HT1080 (cell line): ENCODE results near the gene BCL7B. TPM values are rescaled to one million over a fixed set of nuclear protein-coding genes. Genes with fewer than 3 reads are reported as not detected.
"Not testable (repeated sequence)": the region's sequence is repeated elsewhere in the genome, so short reads cannot be mapped to it uniquely, and the experiment has no call there.

Experiments used
- DNase-seq: peaks from one replicate; pipeline ENCODE4 v3.0.0-alpha.2; 2015; ENCODE audit warnings: low read depth
- total RNA-seq: library from RNA; depleted of rRNA; stranded (reverse); fragments of >200 nt; shearing (Covaris generic); gene quantifications from 2 replicates; pipeline ENCODE4 v1.2.3, GENCODE V29; 2014

BCL7B gene
- total RNA-seq, 1 experiment from 2014 or later: 40.9 TPM

DNA sequence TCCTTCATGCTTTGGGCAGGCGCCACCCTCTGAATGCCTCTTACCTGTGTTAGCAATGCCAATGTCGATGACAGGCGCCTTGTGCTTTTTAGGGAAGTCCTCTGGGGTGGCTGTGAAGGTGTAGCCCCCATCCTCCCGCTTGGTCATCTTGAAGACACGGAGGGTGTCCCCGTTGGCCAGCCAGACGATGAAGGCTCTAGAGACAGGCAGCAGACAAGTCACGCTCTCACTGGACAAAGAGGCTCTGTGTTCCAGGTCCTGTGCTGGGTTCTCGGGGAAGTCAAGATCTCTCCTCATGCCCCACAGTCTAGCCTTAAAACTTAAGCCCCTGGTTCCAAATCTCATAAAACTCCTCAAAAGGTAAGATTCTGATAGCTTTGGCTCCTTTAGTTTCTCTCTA lies 15.8 kb upstream of the BCL7B start:
- DNase-seq: no peak

DNA sequence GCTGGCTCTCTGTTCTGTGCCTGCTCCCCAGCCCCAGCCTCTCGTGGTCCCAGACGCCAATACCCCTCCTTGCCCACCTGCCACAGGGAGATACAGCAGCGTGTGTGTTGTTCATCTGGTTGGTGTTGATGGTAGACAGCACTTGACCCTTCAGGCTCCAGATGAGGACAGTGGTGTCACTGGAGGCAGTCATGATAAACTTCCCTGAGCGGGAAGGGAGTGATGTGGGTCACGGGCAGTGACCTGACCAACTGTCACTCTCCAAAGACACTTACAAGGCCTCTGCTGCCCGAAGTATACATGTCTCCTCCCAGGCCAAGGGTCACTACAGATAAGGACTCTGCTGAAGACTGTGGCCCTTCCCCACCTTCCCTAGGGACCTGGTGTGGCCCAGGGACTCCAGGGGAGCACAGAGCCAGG lies 15.3 kb upstream of the BCL7B start:
- DNase-seq: no peak

DNA sequence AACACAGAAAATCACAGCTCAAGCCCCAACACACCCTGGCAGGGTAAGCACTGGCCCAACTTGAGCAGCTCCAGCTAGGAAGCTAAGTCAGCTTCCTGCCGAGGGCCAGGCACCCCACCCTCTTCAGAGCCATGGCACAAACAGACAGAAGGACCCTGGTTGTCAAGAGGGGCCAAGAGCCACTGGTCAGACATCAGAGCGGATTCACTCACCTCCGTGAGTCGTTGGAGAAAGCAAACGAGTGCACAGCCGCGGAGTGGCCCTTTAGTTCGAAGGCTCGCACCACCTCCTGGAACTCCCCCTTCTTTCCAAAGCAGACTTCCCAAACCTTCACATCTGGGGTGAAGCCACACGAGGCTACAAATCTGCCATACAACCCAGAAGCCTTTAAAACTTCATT lies 13.5 kb upstream of the BCL7B start:
- DNase-seq: no peak

DNA sequence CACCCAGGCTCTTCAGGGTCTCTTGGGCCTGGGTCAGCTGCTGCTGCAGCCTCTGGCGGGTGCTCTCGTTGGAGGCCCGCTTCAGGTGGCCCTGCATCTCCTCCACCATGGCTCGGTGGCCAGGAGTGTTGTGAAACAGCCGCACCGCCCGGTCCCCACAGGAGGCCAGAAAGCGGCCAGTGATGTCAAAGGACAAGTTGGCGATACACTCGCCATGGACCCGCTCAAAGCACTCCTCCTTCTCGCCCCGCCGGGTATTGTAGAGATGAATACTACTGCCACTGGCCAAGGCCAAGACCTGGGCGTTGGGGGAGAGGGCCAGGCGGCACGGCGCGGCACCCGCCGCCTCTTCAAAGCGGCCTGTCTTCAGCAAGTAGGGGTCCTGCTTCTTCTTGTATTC lies 13.0 kb upstream of the BCL7B start:
- no peak for DNase-seq

DNA sequence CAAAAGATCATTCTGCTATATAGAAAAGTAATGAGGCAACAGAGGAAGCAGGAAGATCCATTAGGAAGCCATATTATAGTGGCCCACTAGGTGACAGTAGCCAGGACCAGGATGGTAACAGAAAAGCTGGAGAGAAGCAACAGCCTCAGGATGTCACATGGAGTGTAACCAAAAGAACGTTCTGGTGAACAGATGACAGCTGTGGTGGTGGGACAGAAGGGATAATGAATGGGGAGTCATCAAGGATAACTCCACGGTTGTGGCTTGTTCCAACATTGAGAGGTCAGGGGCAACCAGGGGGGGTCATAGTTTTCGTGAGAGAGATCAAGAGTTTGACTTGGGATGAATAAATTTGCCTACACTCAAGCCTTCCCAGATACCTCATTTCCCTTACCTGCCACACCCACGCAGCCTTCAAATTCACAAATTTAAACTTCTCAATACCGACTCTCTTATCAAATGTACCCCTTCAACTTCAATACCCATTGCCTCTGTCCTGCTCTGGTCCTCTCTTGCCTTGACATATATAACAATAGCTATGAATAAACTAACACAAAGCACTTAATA lies 11.6 kb upstream of the BCL7B start:
- DNase-seq: no peak

DNA sequence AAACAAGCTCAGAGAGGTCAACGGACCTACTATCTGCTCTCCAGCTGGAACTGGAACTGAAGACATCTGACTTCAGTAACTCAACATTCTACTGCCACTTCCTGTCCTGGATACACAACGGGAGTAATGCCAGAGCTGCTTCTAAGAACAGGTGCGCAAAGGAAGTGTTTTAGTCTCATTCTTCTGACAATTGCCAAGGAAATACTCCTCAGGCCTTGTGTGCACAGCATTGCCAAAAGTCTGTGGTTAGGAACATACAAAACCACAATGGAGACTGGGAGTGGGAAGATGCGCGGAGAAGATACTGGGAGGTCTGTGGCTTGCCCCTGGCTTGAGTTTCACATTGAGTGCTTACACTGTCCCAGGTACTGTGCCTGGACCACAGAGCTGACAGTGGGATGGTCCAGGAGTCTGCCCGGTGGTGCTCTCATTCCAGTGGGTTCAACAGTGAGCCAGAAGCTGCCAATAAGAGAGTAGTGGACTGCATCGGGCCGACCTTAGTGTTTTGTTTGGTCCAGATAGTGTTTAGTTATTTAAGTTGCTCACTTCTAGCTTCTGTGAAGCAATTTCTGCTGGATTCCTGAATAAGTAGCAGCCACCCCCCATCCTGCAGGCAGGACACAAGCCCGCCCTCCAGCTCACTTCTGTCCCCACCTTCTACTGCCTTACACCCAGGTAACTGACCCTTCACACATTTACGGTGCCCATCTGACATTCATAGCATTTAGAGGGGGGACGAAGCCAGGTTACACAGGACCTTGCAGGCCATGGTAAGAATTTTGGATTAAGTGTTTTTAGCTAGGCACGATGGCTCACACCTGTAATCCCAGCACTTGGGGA lies 10.6 kb upstream of the BCL7B start:
- peak; percentile 23 for DNase-seq

DNA sequence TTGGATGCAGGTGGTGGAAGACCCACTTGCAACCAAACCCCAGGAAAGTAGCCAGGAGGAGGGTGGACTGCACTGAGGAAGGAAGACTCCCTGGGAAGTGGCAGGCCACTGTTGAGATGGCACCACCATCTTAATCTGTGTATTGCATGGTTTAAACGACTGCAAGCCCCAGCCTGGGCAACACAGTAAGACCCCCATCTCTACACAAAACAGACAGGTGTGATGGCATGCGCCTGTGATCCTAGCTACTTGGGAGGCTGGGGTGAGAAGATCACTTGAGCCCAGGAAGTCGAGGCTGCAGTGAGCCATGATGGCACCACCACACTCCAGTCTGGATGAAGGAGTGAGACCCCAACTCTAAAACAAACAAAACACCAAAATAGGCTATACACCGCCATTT lies 9.7 kb upstream of the BCL7B start:
- no peak for DNase-seq

DNA sequence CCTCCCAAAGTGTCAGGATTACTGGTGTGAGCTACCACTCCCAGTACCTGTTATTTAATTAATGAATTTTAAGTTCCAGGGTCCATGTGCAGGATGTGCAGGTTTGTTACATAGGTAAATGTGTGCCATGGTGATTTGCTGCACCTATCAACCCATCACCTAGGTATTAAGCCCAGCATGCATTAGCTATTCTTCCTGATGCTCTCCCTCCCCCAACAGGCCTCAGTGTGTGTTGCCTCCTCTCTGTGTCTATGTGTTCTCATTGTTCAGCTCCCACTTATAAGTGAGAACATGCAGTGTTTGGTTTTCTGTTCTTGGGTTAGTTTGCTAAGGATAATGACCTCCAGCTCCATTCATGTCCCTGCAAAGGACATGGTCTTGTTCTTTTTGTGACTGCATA lies 8.9 kb upstream of the BCL7B start:
- not testable (repeated sequence) for DNase-seq

DNA sequence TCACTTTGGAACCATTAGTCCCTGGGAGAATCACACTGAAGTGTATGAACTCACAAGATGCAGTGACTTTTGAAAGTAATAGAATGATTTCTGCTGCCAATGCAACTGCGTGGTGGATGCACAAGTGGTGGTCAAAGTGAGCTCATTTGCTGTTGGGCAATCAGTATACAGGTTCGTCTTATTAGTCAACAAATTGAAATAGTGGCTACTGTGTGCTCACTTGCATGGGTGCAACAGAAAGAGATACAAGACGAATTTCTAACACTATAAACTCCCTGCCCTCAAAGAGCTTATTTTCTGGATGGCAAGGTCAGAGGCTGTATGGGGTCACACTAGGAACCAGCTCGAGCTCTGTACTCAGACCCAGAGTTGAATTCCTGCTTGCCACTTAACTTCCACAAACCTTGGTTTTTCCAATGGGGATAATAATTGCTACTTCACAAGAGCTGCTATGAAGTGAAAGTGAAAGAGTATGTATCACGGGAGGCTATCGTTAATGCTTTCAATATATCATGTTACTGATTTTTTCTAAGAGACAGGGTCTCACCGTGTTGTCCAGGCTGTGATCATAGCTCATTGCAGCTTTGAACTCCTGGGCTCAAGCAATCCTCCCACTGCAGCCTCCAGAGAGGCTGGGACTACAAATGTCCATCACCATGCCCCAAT lies 8.3 kb upstream of the BCL7B start:
- no peak for DNase-seq

DNA sequence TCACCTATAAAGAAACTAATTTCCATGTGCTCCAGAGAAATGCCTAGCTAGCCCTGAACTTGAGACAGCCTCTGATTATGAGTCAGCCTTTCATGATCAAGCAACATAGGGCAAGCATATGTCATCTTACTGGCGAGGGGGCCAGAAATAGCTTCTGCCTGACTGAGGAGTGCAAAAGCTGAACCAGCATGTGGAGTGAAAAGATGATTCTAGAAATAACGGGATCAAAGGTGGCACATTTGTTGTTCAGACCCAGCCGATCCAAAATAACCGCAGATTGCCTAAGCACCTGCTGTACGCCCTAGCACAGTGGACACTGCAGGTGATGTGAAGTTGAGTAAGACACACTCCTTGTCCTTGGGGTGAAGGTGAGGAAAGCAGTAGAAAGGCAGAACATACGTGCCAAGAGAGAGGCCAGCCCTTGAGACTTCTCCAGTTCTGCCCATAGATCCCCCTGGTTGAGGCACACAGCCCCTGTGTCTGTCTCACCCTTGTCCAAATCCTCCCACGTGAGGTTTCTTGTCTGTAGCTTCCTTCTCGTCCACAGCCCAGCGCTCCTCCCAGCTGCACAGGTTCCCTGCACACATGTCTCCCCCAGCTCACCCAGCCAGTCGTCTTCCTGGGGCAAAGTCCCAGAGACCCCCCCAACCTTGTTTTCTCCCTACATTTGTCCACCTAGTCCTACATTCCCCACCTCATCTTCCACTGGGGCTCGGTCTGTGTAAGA lies 2.8 kb upstream of the BCL7B start:
- peak; percentile 78 for DNase-seq

DNA sequence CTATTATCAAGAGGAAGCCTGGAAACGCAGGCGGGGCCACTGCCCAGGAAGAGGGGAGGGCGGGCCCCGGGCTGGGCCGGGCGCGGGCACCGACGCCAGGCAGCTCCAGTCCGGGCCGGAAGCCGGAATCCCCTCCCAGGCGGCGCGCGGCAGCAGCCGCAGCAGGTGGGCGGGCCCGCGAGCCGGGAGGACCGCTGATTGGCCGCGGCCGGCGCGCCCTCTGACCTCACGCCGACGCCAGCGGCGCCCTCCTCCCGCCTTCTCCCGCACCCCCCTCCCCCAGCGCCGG lies 438 bp downstream of the BCL7B start:
- DNase-seq: peak; percentile 95

DNA sequence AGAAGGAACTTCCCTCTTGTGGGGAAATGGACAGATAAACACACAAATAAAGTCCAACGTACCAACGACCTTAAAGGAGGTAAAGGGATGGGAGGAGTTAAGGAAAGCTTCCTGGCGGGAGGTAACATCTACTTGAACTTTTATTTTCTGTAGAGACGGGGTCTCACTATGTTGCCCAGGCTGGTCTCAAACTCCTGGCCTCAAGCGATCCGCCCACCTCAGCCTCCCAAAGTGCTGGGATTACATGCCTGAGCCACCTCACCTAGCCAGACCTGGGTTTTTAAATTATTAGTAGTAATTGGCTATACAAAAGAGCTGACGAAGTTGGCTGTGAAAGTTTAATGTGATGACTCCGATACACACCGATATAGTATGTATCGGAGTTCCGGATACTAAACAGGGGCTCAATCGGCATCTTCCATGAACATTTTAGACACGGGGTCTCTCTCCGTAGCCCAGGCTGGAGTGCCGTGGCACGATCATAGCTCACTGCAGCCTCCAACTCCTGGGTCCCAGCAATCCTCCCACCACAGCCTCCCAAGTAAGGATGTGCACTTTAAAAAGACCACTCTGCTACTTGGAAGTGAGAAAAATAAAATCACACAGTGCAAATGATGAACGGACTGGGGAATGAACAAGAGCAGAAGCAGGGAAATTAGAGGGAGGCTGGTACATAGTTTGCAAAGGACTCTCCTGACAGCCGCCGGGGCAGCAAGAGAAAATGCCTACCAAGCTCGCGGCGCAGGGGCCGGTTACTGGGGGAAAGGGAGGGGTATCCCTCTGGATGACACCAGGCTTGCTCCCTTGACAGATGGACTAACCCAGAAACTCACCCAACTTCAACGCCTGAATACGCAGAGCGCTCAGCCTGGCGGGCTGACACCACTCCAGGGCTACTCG lies 1.0 kb downstream of the BCL7B start:
- DNase-seq: no peak

DNA sequence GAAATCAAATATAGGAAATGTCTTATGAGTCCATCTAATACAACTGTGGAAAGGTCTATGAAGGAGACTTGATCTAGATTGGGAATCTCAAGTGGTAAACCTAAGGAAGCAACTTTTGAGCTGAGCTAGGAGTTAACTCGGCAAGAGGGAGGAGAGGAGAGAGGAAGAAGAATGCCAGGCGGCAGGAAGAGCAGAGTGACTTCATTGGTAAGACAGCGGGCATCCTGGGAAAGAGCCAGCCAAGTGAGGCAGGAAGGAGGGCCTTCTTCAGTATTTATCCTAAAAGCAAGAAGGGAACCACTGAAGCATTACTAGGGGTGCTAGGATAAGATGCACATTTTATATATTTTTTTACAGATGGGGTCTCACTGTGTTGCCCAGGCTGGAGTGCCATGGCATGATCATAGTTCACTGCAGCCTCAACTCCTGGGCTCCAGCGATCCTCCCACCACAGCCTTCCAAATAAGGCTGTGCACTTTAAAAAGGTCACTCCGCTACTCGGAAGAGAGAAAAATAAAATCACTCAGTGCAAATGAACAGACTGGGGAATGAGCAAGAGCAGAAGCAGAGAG lies 2.0 kb downstream of the BCL7B start:
- peak; percentile 24 for DNase-seq

DNA sequence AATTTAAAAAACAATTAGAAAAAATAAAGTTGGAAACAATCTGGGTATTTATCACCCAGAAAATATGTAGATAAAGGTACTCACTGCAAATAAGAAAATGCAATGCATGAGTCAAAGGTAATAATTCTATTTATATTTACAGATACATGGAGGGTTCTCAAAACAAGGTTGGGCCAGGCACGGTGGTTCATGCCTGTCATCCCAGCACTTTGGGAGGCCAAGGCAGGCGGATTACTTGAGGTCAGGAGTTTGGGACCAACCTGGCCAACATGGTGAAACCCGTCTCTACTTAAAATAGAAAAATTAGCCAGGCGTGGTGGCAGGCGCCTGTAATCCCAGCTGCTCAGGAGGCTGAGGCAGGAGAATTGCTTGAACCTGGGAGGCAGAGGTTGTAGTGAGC lies 7.4 kb downstream of the BCL7B start:
- DNase-seq: not testable (repeated sequence)

DNA sequence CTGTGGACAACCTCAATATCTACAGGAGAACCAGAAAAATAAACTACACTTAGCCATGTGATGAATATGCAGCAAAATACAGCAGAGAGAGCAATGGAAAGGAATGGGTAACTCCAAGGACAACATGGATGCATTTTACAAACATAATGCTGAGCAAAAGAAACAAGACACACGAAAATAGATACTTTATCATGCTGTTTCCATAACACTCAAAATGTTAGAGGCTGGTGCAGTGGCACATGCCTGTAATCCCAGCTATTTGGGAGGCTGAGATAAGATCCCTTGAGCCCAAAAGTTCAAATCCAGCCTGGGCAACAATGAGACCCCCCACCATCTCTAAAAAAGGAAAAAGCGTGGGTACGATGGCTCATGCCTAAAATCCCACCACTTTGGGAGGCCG lies 8.3 kb downstream of the BCL7B start:
- DNase-seq: no peak

DNA sequence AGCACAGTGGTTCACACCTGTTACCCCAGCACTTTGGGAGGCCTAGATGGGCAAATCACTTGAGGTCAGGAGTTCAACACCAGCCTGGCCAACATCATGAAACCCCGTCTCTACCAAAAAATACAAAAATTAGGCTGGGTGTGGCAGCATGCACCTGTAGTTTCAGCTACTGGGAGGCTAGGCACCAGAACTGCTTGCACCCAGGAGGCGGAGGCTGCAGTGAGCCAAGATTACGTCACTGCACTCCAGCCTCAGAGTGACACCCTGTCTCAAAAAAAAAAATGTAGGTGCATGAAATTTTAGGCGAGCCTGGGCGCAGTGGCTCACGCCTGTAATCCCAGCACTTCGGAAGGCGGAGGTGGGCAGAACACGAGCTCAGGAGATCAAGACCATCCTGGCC lies 9.6 kb downstream of the BCL7B start:
- DNase-seq: no peak

DNA sequence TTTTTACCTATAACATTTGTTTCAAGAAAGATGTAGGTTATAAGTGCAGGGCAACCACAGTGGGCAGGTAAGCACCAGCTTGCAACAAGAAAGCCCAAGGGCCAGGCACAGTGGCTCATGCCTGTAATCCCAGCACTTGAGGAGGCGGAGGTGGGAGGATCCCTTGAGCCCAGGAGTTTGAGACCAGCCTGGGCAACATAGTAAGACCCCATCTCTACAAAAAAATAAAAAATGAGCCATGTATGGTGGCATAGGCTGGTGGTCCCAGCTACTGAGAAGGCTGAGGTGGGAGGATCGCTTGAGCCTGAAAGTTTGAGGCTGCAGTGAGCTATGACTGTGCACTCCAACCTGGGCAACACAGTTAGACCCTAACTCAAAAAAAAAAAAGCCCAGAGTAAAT lies 12.8 kb downstream of the BCL7B start:
- no peak for DNase-seq

DNA sequence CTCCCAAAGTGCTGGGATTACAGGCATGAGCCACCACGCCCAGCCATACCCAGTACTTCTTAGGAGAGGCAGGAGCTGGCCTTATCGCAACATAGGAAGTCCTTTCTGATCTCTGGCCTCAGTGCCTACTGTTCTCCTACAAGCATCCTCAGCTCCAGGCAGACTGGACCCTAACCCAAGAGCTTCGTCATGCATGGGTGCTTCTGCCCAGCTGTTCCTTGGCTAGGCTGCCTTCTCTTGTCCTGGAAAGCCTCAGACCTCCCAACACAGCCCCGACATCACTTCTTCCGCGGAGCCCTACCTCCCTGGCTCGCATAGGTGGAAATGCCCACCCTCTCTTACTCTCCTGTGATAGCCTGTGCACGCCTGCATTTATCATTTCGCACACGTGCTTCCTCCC lies 15.8 kb downstream of the BCL7B start:
- no peak for DNase-seq

DNA sequence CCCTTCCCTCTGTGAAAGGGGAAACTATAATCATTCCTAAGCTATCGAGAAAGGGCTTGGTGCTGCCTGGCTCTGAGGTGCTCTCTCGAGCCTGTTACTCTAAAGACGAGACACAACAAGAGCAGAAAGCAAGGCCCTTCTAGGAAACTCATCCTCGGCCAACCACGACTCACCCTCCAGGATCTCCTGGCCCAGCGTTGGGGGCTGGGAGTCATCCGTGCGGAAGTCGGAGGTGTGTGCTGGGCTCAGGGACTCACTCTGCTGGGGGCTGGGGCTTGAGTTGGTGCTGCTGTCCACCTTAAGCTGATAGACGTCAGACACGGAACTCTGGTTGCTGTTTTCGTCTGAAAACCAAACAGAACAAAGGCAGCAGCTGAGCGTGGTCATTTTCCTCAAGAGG lies 17.8 kb downstream of the BCL7B start:
- no peak for DNase-seq

DNA sequence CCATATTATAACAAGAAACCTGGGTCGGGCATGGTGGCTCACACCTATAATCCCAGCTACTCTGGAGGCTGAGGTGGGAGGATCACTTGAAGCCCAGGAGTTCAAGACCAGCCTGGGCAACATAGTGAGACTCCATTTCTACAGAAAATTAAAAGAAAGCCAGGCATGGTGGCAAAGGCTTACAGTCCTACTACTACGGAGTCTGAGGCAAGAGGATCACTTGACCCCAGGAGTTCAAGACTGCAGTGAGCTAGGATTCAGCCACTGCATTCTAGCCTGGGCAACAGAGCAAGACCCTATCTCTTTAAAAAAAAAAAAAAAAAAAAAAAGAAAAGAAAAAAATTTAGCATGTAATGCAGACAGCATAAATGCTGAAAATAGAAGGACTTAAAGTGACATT lies 19.0 kb downstream of the BCL7B start:
- not testable (repeated sequence) for DNase-seq

DNA sequence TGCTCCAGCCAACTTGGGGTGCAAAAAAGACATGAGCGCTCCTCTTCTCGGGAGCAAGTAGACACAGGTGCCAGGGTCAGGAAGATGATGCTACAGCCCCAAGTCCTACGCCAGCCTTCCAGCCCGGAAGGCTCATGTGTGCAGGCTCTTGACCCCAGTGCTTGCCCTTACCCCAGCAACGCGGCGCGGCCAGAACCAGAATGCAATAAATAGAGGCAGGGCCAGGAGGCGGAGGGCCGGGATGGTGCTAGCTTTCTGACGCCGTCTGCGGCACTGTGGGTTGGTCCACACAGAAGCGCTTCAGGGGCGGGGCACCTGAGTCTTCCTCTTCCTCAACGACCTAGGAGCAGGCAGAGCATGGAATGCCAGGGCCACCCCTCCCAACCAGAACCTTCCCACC lies 20.4 kb downstream of the BCL7B start:
- no peak for DNase-seq
